PFSK-1 (cell line): ENCODE data around the gene SMIM43.

Experiments used
- POLR2AphosphoS5 ChIP-seq: IDR thresholded peaks from 2 replicates; pipeline ENCODE4 v1.6.1; 2012; ENCODE audit warnings: low read depth, mild to moderate bottlenecking, control low read depth, low read length, moderate library complexity
- REST ChIP-seq, 2 experiments: IDR thresholded peaks; 2 replicates each; pipeline versions ENCODE4 v1.6.1 to v1.8.0; 2011 to 2012; ENCODE audit warnings: low read depth in 2 of 2, low read length in 2 of 2, control low read depth in 1 of 2, inconsistent platforms in 1 of 2, mild to moderate bottlenecking in 1 of 2, moderate library complexity in 1 of 2; ENCODE audit not compliant: insufficient read depth in 1 of 2
- SIN3A ChIP-seq: IDR thresholded peaks from 2 replicates; pipeline ENCODE4 v1.6.1; 2012; ENCODE audit warnings: mild to moderate bottlenecking, low read length, moderate library complexity, borderline replicate concordance; ENCODE audit not compliant: insufficient read depth

- no peak for TF ChIP-seq REST (IDR thresholded peaks at IDR 0.05; ENCODE audit: insufficient read depth in 1 of 2, low read depth in 2 of 2, low read length in 2 of 2)
- TF ChIP-seq POLR2AphosphoS5 = no peak
- TF ChIP-seq SIN3A = no peak
Measured at GRCh38 chr4:121789960-121790829, 25.2 kb upstream of the SMIM43 start.
